ENCODE measurements around the gene KSR1. TPM values are rescaled to one million over a fixed set of nuclear protein-coding genes. Genes with fewer than 3 reads are reported as not detected.

KSR1 gene
- polyA plus RNA-seq, 1 experiment, result 28.2 TPM

DNA sequence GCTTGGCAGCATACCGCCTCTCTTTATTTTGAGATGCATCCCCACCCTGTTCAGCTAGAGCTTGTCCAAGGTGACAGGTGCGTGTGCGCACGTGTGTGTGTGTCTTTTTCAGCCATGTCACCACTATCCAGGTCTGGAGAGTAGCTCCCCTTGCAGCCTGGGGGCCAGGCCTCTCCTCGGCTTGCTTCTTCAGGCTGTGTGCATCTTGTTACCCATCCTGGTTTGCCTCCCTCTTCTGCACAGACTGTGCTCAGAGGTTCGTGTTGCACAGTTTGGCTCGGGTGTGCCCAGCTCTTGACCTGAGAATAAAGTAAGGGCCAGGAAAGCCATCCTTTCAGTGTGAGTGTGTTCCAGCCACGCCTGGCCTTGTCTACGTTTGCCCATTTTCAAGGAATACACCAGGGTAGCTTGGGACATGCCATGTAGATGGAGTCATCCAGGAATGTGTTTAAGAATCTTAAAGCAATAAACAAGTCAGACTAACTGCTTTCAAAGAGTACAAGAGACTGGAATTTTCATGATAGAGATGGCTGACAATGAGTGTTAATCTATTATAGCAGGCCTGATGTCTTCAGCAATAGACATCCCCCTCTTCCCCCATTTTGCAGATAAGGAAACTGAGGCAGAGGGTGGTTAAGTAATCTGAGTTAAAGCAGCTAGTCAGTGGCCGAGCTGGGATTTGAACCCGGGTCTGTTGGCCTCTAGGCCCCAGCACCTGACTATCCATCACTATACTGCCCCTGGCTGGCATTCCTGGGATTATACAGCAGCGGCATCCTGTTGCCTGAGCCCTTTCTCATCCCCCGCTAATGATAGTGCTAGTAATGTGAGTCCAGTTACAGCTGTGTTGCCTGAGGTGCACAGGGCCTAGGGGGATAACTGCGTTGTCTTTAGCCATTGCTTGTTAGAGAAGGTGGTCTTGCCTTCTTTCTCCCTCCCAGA is 77.9 kb downstream of the KSR1 start:
- TF ChIP-seq, protein P1, sequence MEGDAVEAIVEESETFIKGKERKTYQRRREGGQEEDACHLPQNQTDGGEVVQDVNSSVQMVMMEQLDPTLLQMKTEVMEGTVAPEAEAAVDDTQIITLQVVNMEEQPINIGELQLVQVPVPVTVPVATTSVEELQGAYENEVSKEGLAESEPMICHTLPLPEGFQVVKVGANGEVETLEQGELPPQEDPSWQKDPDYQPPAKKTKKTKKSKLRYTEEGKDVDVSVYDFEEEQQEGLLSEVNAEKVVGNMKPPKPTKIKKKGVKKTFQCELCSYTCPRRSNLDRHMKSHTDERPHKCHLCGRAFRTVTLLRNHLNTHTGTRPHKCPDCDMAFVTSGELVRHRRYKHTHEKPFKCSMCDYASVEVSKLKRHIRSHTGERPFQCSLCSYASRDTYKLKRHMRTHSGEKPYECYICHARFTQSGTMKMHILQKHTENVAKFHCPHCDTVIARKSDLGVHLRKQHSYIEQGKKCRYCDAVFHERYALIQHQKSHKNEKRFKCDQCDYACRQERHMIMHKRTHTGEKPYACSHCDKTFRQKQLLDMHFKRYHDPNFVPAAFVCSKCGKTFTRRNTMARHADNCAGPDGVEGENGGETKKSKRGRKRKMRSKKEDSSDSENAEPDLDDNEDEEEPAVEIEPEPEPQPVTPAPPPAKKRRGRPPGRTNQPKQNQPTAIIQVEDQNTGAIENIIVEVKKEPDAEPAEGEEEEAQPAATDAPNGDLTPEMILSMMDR (IDR thresholded peaks at IDR 0.05; ENCODE audit: low read depth, low read length), result peak; percentile 22; the same call in 1 of the 2 replicates
- H3K27me3 ChIP-seq (ENCODE audit: control insufficient read depth, insufficient read depth, low read length), result no peaks in the 10 kb centered on the region
- DNase-seq (ENCODE audit: low read depth, low spot score), result peak; percentile 90
- H3K9me3 ChIP-seq (ENCODE audit: control insufficient read depth, insufficient read depth, low read length), result no peaks in the 10 kb centered on the region
- peak overlapping the region; percentile 94 for H3K27ac ChIP-seq (ENCODE audit: low read depth, low read length)
- no peak overlapping the region for H3K4me3 ChIP-seq (ENCODE audit: low read depth, low read length)
- ChIA-PET POLR2A (interaction anchor here (0.6 to 1.9 kb wide), 8 partner anchors 12 to 96 kb away, joined by 3 to 6 read pairs (median 4); no protein-coding TSS in a partner anchor), CTCF (interaction anchor here (0.6 kb wide), 1 partner anchor 12 kb away, joined by 3 read pairs; no protein-coding TSS in a partner anchor)

DNA sequence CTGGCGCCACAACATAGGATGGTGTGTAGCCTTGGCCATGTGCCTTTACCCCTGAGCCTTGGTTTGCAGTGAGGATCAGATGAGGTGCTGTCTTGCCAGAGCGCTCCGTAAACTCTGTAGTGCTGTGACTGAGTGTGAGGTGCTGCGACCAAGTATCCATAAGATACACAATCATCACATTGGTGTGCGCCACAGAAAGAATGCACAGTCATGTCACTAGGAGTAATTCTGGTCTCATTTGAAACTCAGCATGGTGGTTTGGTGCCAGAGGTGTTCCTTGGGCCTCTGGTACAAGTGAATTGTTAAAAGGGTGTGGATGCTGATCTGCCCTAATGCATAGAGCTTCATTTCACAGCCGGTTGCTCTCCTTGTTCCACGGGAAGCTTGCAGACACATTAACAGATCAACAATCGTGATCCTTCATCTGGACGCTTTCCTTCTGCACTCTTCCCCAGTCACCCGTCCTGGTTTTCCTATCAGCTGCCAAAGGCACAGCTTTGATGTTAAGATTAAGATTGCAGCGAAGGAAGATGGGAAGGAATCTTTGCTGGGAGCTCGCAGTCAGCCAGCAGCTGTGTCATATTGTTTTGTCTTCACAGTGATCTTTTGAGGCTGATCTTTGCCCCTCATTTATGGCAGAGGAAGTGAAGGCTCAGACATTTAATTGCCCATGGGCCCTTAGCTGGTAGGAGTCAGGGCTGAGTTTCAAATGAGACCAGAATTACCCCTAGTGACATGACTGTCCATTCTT is 79.1 kb downstream of the KSR1 start:
- ChIA-PET CTCF (interaction anchor here (1.2 kb wide), 2 partner anchors 80 to 181 kb away, joined by 3 to 4 read pairs; no protein-coding TSS in a partner anchor), POLR2A (interaction anchor here (0.7 to 1.9 kb wide), 4 partner anchors 25 to 171 kb away, joined by 3 to 8 read pairs (median 5); no protein-coding TSS in a partner anchor)
- no peaks in the 10 kb centered on the region for H3K9me3 ChIP-seq (ENCODE audit: control insufficient read depth, insufficient read depth, low read length)
- DNase-seq (ENCODE audit: low read depth, low spot score), result no peak
- TF ChIP-seq, protein P1 (IDR thresholded peaks at IDR 0.05; ENCODE audit: low read depth, low read length), result no peak
- H3K27ac ChIP-seq (ENCODE audit: low read depth, low read length), result peak overlapping the region; percentile 94
- no peak overlapping the region for H3K4me3 ChIP-seq (ENCODE audit: low read depth, low read length)
- H3K27me3 ChIP-seq (ENCODE audit: control insufficient read depth, insufficient read depth, low read length), result no peaks in the 10 kb centered on the region

DNA sequence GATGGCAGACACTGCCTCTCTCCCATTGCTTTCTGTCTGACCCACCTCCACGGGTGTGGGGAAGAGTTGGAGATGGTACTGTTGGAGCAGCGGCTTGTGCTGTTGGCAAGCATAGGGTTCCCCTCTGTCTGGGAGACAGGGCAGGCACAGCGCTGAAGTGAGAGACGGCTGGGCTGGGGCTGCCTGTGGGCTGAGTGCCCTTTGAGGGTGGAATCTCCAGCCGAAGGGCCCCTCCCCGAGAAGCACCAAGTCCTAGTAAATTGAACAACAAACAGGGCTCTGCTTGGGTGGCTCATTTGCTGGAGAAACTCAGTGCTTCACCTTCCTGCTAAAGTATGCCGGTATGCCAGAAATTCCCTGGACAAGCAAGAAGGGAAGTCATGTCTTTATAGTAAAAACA is 79.7 kb downstream of the KSR1 start:
- H3K4me3 ChIP-seq (ENCODE audit: low read depth, low read length), result no peak overlapping the region
- no peaks in the 10 kb centered on the region for H3K9me3 ChIP-seq (ENCODE audit: control insufficient read depth, insufficient read depth, low read length)
- TF ChIP-seq, protein P1 (IDR thresholded peaks at IDR 0.05; ENCODE audit: low read depth, low read length), result no peak
- DNase-seq (ENCODE audit: low read depth, low spot score), result no peak
- ChIA-PET POLR2A (interaction anchor here (1.1 to 1.9 kb wide), 2 partner anchors 24 to 172 kb away, joined by 6 to 8 read pairs; no protein-coding TSS in a partner anchor), CTCF (interaction anchor here (1.2 kb wide), 2 partner anchors 81 to 182 kb away, joined by 3 to 4 read pairs; no protein-coding TSS in a partner anchor)
- H3K27me3 ChIP-seq (ENCODE audit: control insufficient read depth, insufficient read depth, low read length), result no peaks in the 10 kb centered on the region
- peak overlapping the region; percentile 94 for H3K27ac ChIP-seq (ENCODE audit: low read depth, low read length)

DNA sequence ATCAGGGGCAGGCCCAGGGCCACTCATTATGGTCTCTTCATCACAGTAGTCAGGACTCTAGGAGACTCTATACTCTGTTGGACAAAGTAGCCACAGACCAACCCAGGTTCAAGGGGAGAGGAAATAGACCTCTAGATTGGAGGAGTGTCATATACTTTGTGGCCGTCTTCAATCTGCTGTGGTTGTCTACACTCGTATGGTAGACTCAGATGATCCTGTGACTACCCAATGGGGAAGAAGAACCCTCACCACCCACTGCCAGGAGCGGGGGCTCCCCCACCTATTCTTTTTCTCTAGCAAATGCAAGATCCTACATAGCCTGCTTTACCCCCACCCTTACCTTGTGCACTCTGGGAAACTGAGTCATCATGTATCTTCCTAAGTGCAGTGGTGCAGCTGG is 80.5 kb downstream of the KSR1 start:
- CTCF ChIA-PET, result no interaction called here
- TF ChIP-seq, protein P1 (IDR thresholded peaks at IDR 0.05; ENCODE audit: low read depth, low read length), result no peak
- no peak overlapping the region for H3K27ac ChIP-seq (ENCODE audit: low read depth, low read length)
- no peaks in the 10 kb centered on the region for H3K27me3 ChIP-seq (ENCODE audit: control insufficient read depth, insufficient read depth, low read length)
- no peak overlapping the region for H3K4me3 ChIP-seq (ENCODE audit: low read depth, low read length)
- POLR2A ChIA-PET, result no interaction called here
- no peaks in the 10 kb centered on the region for H3K9me3 ChIP-seq (ENCODE audit: control insufficient read depth, insufficient read depth, low read length)
- no peak for DNase-seq (ENCODE audit: low read depth, low spot score)

All from AG04450 (cell line).